DND-41 (cell line): Measurements from ENCODE around the gene PTPRN2.

Source experiments
- ATAC-seq: fragments of 200-7000 bp; cut with Tn5 transposase; 3 replicates; pipeline ENCODE4 v1.9.1; 2021; ENCODE audit warnings: low read depth; ENCODE audit not compliant: insufficient read depth
- DNase-seq: peaks from one replicate; pipeline ENCODE4 v3.0.0-alpha.2; 2020
- H2AFZ ChIP-seq: 2 replicates; pipeline ENCODE4 v1.6.0; 2012; ENCODE audit warnings: low read depth, low read length
- H3K27ac ChIP-seq: 2 replicates; pipeline ENCODE4 v1.5.1; 2012; ENCODE audit warnings: low read length, inconsistent platforms
- H3K27me3 ChIP-seq: fragments of 200-600 bp; sonication (generic); 2 replicates; pipeline ENCODE4 v1.6.0; 2012; ENCODE audit warnings: low read length, mild to moderate bottlenecking, inconsistent platforms; ENCODE audit not compliant: insufficient read depth, poor library complexity
- H3K36me3 ChIP-seq: 2 replicates; pipeline ENCODE4 v1.5.1; 2012; ENCODE audit warnings: low read length, inconsistent platforms; ENCODE audit not compliant: insufficient read depth
- H3K4me1 ChIP-seq: 2 replicates; pipeline ENCODE4 v1.5.1; 2012; ENCODE audit warnings: mild to moderate bottlenecking, low read length; ENCODE audit not compliant: insufficient read depth
- H3K4me2 ChIP-seq: 2 replicates; pipeline ENCODE4 v1.6.0; 2012; ENCODE audit warnings: mild to moderate bottlenecking, moderate library complexity, low read length, inconsistent platforms; ENCODE audit not compliant: insufficient read depth
- H3K4me3 ChIP-seq, 2 experiments: fragments of 200-600 bp in 1 of 2; shearing (Covaris generic) in 1 of 2; 2 replicates each; pipeline ENCODE4 v1.5.1; 2012 to 2016; ENCODE audit warnings: inconsistent platforms in 2 of 2, low read length in 2 of 2, mild to moderate bottlenecking in 2 of 2, low read depth in 1 of 2, moderate library complexity in 1 of 2
- H3K79me2 ChIP-seq: 2 replicates; pipeline ENCODE4 v1.6.0; 2012; ENCODE audit warnings: low read length, inconsistent platforms; ENCODE audit not compliant: insufficient read depth
- H3K9ac ChIP-seq: 2 replicates; pipeline ENCODE4 v1.6.0; 2012; ENCODE audit warnings: low read depth, mild to moderate bottlenecking, inconsistent platforms, low read length, moderate library complexity
- H3K9me3 ChIP-seq: 2 replicates; pipeline ENCODE4 v1.5.1; 2012; ENCODE audit warnings: low read length, moderate library complexity, mild to moderate bottlenecking, inconsistent platforms; ENCODE audit not compliant: insufficient read depth, severe bottlenecking
- H4K20me1 ChIP-seq: 2 replicates; pipeline ENCODE4 v1.6.0; 2012; ENCODE audit warnings: low read length; ENCODE audit not compliant: insufficient read depth
- EZH2 ChIP-seq: IDR thresholded peaks from 3 replicates; pipeline ENCODE4 v1.6.1; 2012; ENCODE audit warnings: borderline replicate concordance, low read depth, mild to moderate bottlenecking, moderate library complexity, low read length, inconsistent platforms; ENCODE audit not compliant: severe bottlenecking
- TF ChIP-seq, protein P1 (sequence below): IDR thresholded peaks from 2 replicates; pipeline ENCODE4 v1.5.1; 2012; ENCODE audit warnings: borderline replicate concordance, low read length, moderate library complexity, mild to moderate bottlenecking; ENCODE audit not compliant: poor library complexity, severe bottlenecking; ENCODE audit errors: extremely low read depth

Gene PTPRN2

DNA sequence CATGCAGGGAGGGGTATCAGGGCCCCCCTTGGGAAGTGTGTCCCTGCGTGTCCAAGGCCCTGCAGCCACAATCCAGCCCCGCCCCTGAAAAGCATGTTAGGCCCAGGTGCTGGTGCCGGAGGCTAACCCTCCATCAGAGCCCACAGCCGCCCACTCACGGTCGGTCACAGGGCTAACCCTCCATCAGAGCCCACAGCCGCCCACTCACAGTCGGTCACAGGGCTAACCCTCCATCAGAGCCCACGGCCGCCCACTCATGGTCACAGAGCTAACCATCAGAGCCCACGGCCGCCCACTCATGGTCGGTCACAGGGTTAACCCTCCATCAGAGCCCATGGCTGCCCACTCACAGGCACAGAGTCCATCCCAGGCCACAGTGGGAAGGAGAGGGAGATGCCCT, 824.8 kb downstream of the PTPRN2 start:
- Histone ChIP-seq H3K4me1 (peaks cover 20% of the 10 kb centered on the region), H3K4me2 (no peak overlapping the region), H3K27ac (no peak overlapping the region), H2AFZ (no peak overlapping the region), H3K9me3 (no peaks in the 10 kb centered on the region), H3K36me3 (no peaks in the 10 kb centered on the region), H3K4me3 (no peak overlapping the region), H3K27me3 (no peaks in the 10 kb centered on the region), H3K79me2 (no peaks in the 10 kb centered on the region), H3K9ac (no peak overlapping the region), H4K20me1 (no peaks in the 10 kb centered on the region)
- no peak for TF ChIP-seq EZH2
- TF ChIP-seq, protein P1, sequence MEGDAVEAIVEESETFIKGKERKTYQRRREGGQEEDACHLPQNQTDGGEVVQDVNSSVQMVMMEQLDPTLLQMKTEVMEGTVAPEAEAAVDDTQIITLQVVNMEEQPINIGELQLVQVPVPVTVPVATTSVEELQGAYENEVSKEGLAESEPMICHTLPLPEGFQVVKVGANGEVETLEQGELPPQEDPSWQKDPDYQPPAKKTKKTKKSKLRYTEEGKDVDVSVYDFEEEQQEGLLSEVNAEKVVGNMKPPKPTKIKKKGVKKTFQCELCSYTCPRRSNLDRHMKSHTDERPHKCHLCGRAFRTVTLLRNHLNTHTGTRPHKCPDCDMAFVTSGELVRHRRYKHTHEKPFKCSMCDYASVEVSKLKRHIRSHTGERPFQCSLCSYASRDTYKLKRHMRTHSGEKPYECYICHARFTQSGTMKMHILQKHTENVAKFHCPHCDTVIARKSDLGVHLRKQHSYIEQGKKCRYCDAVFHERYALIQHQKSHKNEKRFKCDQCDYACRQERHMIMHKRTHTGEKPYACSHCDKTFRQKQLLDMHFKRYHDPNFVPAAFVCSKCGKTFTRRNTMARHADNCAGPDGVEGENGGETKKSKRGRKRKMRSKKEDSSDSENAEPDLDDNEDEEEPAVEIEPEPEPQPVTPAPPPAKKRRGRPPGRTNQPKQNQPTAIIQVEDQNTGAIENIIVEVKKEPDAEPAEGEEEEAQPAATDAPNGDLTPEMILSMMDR: no peak
- no peak for DNase-seq
- ATAC-seq: no peak

DNA sequence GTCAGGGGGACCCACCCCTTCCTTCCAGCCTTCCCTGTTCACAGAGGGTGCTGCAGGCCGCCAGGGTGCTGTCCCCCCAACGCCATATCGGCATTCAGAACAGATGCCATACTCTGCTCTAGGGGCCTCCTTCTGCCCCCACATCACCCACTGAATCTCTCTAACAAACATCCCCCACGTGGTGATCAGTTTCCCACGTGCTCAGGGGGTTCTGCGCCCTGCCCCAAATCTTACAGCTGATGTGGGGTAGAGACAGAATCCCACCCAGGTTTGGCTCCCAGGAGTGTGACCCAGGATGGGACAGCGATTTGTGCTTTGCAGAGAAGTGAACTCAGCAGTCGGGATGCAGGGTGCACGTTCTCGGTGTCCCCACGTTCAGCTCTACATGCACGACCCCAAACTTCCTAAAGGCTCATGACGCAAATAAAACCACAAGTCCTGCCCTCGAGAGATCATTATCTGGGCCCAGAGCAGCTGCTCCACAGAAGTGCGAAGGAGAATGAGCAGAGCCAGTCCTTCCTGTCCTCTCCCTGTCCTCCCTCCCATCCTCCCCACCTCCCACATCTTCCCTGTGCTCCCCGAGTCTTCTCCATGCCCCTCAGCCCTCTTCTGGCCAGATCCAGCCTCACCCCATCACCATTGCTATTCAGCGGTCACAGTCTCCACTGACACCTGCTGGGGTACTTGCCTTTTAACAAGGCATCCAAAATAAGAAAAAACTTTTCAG, 827.5 kb downstream of the PTPRN2 start:
- Histone ChIP-seq H3K4me2 (peak overlapping the region; percentile 51), H3K4me3 (peak overlapping the region in 1 of 2 experiments; percentile 23; a peak in 1 of 4 replicates), H3K27ac (peak overlapping the region; percentile 37), H4K20me1 (no peaks in the 10 kb centered on the region), H3K4me1 (peaks cover 20% of the 10 kb centered on the region), H3K79me2 (no peaks in the 10 kb centered on the region), H3K9ac (peak overlapping the region; percentile 22), H3K9me3 (no peaks in the 10 kb centered on the region), H3K36me3 (no peaks in the 10 kb centered on the region), H2AFZ (peak overlapping the region; percentile 51; the same call in 1 of the 2 replicates), H3K27me3 (no peaks in the 10 kb centered on the region)
- DNase-seq (peak; percentile 78), ATAC-seq (peak; percentile 94)
- TF ChIP-seq EZH2: no peak
- TF ChIP-seq, protein P1: peak; percentile 63

DNA sequence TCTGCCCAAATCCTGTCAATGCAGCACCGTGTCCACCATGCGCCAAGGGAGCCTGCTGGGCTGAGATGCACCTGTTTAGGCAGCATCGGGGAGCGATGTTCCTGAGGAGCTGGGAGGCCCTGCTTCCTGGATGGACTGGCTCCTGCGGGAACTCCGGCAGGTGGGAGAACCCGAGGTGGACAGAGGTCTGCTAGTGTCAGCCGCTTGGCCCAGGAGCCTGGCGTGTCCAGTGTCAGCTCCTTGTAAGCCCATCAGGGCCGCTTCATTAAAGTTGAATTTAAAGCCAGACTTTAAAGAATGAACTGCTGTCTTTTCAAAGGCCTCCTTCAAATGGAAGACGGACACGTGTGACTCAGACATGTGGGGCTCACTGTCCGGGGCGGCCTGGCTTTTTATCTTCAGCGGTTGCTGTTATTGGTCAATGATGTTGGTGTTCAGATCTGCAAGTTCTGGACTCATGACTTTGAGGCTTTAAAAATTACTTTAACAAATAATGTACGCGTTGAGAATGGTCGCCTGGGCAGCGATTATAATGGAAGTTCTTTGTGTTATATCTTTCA, 828.3 kb downstream of the PTPRN2 start:
- Histone ChIP-seq H3K4me3 (no peak overlapping the region; a peak in 1 of 4 replicates), H3K4me1 (peaks cover 20% of the 10 kb centered on the region), H3K9me3 (no peaks in the 10 kb centered on the region), H3K4me2 (peak overlapping the region; percentile 51), H3K9ac (peak overlapping the region; percentile 22; the same call in 1 of the 2 replicates), H4K20me1 (no peaks in the 10 kb centered on the region), H3K36me3 (no peaks in the 10 kb centered on the region), H2AFZ (no peak overlapping the region), H3K27ac (peak overlapping the region; percentile 37; the same call in 1 of the 2 replicates), H3K27me3 (no peaks in the 10 kb centered on the region), H3K79me2 (no peaks in the 10 kb centered on the region)
- TF ChIP-seq, protein P1: no peak
- TF ChIP-seq EZH2: no peak
- ATAC-seq: no peak
- no peak for DNase-seq
